Measurements from ENCODE around the gene CDK15.

DNA sequence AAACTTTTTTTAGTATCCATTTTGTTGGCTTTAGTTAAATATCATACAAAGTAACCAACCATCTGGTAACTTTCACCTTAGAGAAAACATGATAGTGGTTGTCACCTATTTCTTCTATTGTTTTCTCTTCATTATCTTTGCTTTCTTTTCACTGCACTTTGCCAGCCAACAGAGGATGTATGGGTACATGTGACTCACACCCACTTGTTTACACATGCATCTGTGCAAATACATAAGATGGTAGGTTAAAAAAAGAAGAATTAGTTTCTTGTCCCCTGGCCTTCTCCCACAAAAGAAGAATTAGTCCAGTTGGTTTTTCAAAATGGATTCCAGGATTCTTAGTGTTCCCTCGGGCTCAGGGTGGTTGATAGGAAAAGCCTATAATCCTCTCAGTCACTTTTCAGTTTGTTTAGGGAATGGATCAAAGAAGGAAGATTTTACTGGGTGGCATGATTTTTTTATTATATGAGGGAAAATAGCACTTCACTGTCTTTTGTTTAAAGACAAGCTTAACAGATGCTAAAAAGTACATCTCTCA lies 46.6 kb downstream of the CDK15 start:
- TF ChIP-seq, protein P1, sequence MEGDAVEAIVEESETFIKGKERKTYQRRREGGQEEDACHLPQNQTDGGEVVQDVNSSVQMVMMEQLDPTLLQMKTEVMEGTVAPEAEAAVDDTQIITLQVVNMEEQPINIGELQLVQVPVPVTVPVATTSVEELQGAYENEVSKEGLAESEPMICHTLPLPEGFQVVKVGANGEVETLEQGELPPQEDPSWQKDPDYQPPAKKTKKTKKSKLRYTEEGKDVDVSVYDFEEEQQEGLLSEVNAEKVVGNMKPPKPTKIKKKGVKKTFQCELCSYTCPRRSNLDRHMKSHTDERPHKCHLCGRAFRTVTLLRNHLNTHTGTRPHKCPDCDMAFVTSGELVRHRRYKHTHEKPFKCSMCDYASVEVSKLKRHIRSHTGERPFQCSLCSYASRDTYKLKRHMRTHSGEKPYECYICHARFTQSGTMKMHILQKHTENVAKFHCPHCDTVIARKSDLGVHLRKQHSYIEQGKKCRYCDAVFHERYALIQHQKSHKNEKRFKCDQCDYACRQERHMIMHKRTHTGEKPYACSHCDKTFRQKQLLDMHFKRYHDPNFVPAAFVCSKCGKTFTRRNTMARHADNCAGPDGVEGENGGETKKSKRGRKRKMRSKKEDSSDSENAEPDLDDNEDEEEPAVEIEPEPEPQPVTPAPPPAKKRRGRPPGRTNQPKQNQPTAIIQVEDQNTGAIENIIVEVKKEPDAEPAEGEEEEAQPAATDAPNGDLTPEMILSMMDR (IDR thresholded peaks at IDR 0.05): no peak
- no peak for TF ChIP-seq EZH2 (IDR thresholded peaks at IDR 0.05; ENCODE audit: borderline replicate concordance, insufficient read depth, low read depth, low read length, poor library complexity, severe bottlenecking)

Data from B cell (primary cell).